ENCODE data around the gene CLEC4C. TPM values are rescaled to one million over a fixed set of nuclear protein-coding genes. Genes with fewer than 3 reads are reported as not detected.
"Not testable (repeated sequence)": the region's sequence is repeated elsewhere in the genome, so short reads cannot be mapped to it uniquely, and the experiment has no call there.

The CLEC4C gene
- total and polyA plus RNA-seq, 10 of the 15 experiments (the other 5 are each of a cell fraction or from before 2014, with no cell fraction given) = 0.38 to 12.2 (median 4.6) TPM

DNA sequence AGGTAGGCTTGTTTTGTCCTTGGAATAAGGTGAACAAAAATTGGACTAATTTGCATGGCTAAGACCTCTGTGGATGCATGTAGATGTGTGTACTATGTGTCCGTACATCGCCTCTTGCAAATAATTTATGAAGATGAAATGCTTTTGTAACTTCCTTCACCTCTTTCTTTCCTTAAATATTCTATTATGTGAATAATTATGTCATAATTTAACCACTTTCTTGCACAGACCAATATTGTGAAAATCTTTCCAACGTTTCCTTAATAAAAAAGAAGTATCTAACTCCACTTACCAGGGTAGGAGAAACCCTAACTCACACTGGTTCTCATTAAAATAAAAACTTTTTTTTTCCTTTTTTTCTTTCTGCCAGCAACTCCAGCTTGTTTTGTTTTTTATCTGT is 46.0 kb upstream of the CLEC4C start:
- SMC1A ChIA-PET (ENCODE audit: uncharacterized antibody, unreplicated experiment) = no interaction called here
- H3K4me2 ChIP-seq (ENCODE audit: control insufficient read depth, insufficient read depth) = no peak overlapping the region
- in situ Hi-C loops (cut with MboI) = no loop called here

GRCh38 chr12:7788884-7789528 is 41.8 kb upstream of the CLEC4C start, which contains the start of gene NANOG:
Gene NANOG (plus strand): TSS chr12:7789402. CDS start chr12:7789615, 213 bp downstream.
- FAIRE-seq; H3K4me3 ChIP-seq; H3K36me3 ChIP-seq (ENCODE audit: control insufficient read depth in 2 of 2, insufficient read depth in 2 of 2, low read length in 1 of 2); H3K4me1 ChIP-seq (ENCODE audit: control insufficient read depth, insufficient read depth, low read length); in situ Hi-C loops (cut with MboI); H3K79me2 ChIP-seq (ENCODE audit: control insufficient read depth, insufficient read depth, low read length); POLR2A ChIA-PET; H4K20me1 ChIP-seq (ENCODE audit: control insufficient read depth, insufficient read depth); H3K9ac ChIP-seq (ENCODE audit: control insufficient read depth, insufficient read depth, low read length); intact Hi-C loops (cut with micrococcal nuclease; ENCODE audit: unreplicated experiment); RAD21 ChIA-PET (ENCODE audit: unreplicated experiment); H2AFZ ChIP-seq (ENCODE audit: control insufficient read depth, low read depth, low read length); H3K4me2 ChIP-seq (ENCODE audit: control insufficient read depth, insufficient read depth); BruUV-seq (replicated peaks); H3K27me3 ChIP-seq (replicated peaks in 1 of 2; ENCODE audit: control insufficient read depth in 2 of 2, insufficient read depth in 2 of 2, low read length in 1 of 2); ATAC-seq; SMC1A ChIA-PET (ENCODE audit: uncharacterized antibody, unreplicated experiment); DNase-seq (ENCODE audit: low read depth, low spot score); H3K27ac ChIP-seq (ENCODE audit: control insufficient read depth, insufficient read depth); H3K9me3 ChIP-seq (replicated peaks; ENCODE audit: control insufficient read depth, insufficient read depth, low read length): not testable (repeated sequence)
- CTCF ChIA-PET = interaction anchor here (0.6 kb wide), 1 partner anchor 18 kb away, joined by 3 read pairs; no protein-coding TSS in a partner anchor
- WGBS (ENCODE audit: insufficient coverage, insufficient replicate concordance, low lambda C conversion rate, missing lambda C conversion rate) = 27% methylated on average over 13 of the region's 13 CpGs

More for the DNA sequence above, 46.0 kb upstream of the CLEC4C start:
- Histone ChIP-seq H3K4me1 (ENCODE audit: control insufficient read depth, insufficient read depth, low read length) (no peaks in the 10 kb centered on the region), H3K4me3 (no peak overlapping the region), H3K27ac (ENCODE audit: control insufficient read depth, insufficient read depth) (no peak overlapping the region), H3K27me3 (replicated peaks in 1 of 2; ENCODE audit: control insufficient read depth in 2 of 2, insufficient read depth in 2 of 2, low read length in 1 of 2) (no peaks in the 10 kb centered on the region; a peak in 1 of 4 replicates), H3K79me2 (ENCODE audit: control insufficient read depth, insufficient read depth, low read length) (no peaks in the 10 kb centered on the region), H3K36me3 (ENCODE audit: control insufficient read depth in 2 of 2, insufficient read depth in 2 of 2, low read length in 1 of 2) (no peaks in the 10 kb centered on the region), H2AFZ (ENCODE audit: control insufficient read depth, low read depth, low read length) (no peak overlapping the region), H3K9ac (ENCODE audit: control insufficient read depth, insufficient read depth, low read length) (no peak overlapping the region), H3K9me3 (replicated peaks; ENCODE audit: control insufficient read depth, insufficient read depth, low read length) (no peaks in the 10 kb centered on the region), H4K20me1 (ENCODE audit: control insufficient read depth, insufficient read depth) (no peaks in the 10 kb centered on the region)
- ChIA-PET CTCF (interaction anchor here (1.8 kb wide), 1 partner anchor 8 kb away, joined by 4 read pairs; no protein-coding TSS in a partner anchor), RAD21 (ENCODE audit: unreplicated experiment) (no interaction called here), POLR2A (no interaction called here)
- intact Hi-C loops (cut with micrococcal nuclease; ENCODE audit: unreplicated experiment) = no loop called here
- no peak for TF ChIP-seq CREB1 (IDR thresholded peaks at IDR 0.05; ENCODE audit: low read depth)
- ATAC-seq = no peak
- no TSS peak for BruUV-seq (replicated peaks)
- WGBS (ENCODE audit: insufficient coverage, insufficient replicate concordance, low lambda C conversion rate, missing lambda C conversion rate) = 24% methylated on average over 3 of the region's 3 CpGs
- FAIRE-seq = no peak
- no peak for DNase-seq (ENCODE audit: low read depth, low spot score)
